Lower leg skin (tissue), 4 donors: ENCODE results near the gene PRKCG. TPM values are rescaled to one million over a fixed set of nuclear protein-coding genes. Genes with fewer than 3 reads are reported as not detected.
"Not testable (repeated sequence)": the region's sequence is repeated elsewhere in the genome, so short reads cannot be mapped to it uniquely, and the experiment has no call there.

ENCODE experiments used
- DNase-seq, 2 donors: peaks; one replicate each; pipeline ENCODE4 v3.0.0-alpha.2; 2019; ENCODE audit warnings: low spot score in 2 of 2
- H3K4me3 ChIP-seq: fragments of 200-600 bp; sonication (generic); 2 replicates; pipeline ENCODE4 v1.5.1; 2017; ENCODE audit warnings: mild to moderate bottlenecking, low read depth; ENCODE audit not compliant: poor library complexity, severe bottlenecking
- POLR2A ChIP-seq, 2 donors: fragments of 450-650 bp; IDR thresholded peaks; one replicate each; pipeline ENCODE4 v1.6.1; 2016 to 2017; ENCODE audit warnings: antibody characterized with exemption in 2 of 2, mild to moderate bottlenecking in 1 of 2, moderate library complexity in 1 of 2
- WGBS, 2 donors: methylation state at CpG; one replicate each; pipeline ENCODE4 v1.1.5; 2018; 5-methylcytosine and 5-hydroxymethylcytosine counted together
- intact Hi-C: fragments of 100-400 bp; cut with DNase I; formaldehyde crosslinking; loops from one replicate; pipeline ENCODE4 v1.15.0; 2023; ENCODE audit warnings: low total_unique reads
- total RNA-seq, 4 donors: library from RNA; depleted of rRNA; stranded (reverse); fragments of >200 nt; gene quantifications; one replicate each; pipeline ENCODE4 v1.1.0, GENCODE V29; 2016
- TF ChIP-seq, protein P1 (sequence below), 3 donors: fragments of 450-650 bp; IDR thresholded peaks; one replicate each; pipeline ENCODE4 v1.5.1; 2016; ENCODE audit warnings: antibody characterized with exemption in 3 of 3, mild to moderate bottlenecking in 3 of 3, moderate library complexity in 2 of 3

The PRKCG gene
- total RNA-seq = not detected

DNA sequence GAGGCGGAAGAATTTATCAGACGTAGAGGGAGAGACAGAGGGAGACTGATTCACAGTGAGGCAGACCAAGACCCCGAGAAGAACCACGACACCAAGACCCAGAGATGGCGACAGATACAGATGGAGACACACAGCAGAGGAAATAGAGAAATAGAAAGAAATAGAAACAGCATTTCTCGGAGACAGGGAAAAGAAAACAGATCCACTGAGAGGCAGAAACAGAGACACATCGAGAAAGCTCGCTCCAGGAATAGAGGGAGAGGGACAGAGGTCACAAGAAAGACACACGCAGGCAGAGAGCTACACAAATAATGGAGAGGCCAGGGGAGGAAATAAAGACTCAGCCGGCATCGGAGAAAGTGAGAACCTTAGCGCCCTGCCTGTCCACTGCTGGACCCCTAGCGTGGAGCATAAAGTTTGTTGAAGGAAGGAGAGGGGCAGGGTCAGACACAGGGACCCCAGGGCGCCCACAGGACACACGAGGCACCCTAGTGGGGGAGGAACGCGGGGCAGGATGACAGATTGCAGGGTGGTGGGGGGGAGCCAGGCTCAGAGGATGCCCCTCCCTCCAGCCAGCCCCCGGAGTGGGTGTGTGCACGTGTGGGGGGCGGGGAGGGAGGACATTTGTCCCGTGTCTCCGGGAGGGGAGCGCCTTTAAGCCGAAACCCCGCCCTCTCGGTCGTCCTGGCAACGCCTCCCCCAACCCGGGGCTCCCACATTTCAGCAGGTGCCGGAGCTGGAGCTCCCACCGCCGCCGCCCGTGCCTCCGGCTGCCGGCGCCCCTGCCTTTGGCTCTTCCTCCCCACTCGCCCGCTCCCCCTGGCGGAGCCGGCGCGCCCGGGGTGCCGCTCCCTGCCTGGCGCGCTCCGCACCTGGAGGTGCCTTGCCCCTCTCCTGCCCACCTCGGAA is at the start of gene PRKCG:
Gene PRKCG (plus strand): TSS at position 716 of the 909 bp plus-strand sequence. CDS start 298 bp downstream, outside the sequence.
- intact Hi-C loops = no loop called here
- WGBS, 2 donors = 2 to 3% methylated on average over 47 to 49 of the region's 49 CpGs
- TF ChIP-seq, protein P1, sequence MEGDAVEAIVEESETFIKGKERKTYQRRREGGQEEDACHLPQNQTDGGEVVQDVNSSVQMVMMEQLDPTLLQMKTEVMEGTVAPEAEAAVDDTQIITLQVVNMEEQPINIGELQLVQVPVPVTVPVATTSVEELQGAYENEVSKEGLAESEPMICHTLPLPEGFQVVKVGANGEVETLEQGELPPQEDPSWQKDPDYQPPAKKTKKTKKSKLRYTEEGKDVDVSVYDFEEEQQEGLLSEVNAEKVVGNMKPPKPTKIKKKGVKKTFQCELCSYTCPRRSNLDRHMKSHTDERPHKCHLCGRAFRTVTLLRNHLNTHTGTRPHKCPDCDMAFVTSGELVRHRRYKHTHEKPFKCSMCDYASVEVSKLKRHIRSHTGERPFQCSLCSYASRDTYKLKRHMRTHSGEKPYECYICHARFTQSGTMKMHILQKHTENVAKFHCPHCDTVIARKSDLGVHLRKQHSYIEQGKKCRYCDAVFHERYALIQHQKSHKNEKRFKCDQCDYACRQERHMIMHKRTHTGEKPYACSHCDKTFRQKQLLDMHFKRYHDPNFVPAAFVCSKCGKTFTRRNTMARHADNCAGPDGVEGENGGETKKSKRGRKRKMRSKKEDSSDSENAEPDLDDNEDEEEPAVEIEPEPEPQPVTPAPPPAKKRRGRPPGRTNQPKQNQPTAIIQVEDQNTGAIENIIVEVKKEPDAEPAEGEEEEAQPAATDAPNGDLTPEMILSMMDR (IDR thresholded peaks at IDR 0.05) = no peak
- TF ChIP-seq POLR2A (IDR thresholded peaks at IDR 0.05) = no peak
- H3K4me3 ChIP-seq = no peak within 1 kb of the TSS
- no peak for DNase-seq

DNA sequence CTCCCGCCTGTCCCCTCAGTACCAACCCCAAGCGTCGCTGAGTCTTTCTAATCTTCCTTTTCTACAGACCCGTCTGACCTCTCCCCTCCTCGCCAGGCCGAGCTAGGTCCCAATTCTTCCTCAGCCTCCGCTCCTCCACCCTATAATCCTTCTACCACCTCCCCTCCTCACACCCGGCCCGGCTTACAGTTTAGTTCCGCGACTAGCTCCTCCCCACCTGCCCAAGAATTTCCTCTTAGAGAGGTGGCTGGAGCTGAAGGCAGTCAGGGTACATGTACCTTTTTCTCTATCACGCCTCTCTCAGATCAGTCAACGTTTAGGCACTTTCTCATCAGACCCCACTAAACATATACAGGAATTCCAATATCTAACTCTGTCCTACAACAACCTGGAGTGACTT is 49.1 kb upstream of the PRKCG start:
- H3K4me3 ChIP-seq, DNase-seq, intact Hi-C loops: not testable (repeated sequence)
- WGBS, 2 donors = 22 to 33% methylated on average over 13 of the region's 13 CpGs

DNA sequence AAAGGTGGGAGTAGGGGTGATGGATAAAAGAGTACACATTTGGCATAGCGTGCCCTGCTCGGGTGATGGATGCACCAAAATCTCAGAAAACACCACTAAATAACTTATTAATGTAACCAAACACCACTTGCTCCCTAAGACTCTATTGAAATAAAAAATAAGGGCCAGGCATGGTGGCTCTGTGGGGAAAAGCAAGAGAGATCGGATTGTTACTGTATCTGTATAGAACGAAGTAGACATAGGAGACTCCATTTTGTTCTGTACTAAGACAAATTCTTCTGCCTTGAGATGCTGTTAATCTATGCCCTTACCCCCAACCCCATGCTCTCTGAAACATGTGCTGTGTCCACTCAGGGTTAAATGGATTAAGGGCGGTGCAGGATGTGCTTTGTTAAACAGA is 43.6 kb upstream of the PRKCG start:
- intact Hi-C loops, H3K4me3 ChIP-seq, DNase-seq: not testable (repeated sequence)
- WGBS, 2 donors = 68 to 71% methylated on average over 5 of the region's 5 CpGs

DNA sequence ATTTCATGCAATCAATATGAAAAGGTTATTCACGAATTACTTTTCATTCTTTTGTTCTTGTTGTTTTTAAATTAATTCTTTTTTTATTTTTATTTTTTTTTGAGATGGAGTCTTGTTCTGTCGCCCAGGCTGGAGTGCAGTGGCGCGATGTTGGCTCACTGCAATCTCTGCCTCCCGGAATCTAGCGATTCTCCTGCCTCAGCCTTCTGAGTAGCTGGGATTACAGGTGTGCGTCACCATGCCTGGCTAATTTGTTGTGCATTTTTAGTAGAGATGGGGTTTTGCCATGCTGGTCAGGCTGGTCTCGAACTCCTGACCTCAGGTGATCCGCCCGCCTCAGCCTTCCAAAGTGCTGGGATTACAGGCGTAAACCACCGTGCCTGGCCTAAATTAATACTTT is 41.8 kb upstream of the PRKCG start:
- intact Hi-C loops = loop anchor here (10.0 kb wide), 1 partner anchor 175 kb away; no protein-coding TSS in a partner anchor
- 90 to 94% methylated on average over 12 of the region's 12 CpGs for WGBS, 2 donors

DNA sequence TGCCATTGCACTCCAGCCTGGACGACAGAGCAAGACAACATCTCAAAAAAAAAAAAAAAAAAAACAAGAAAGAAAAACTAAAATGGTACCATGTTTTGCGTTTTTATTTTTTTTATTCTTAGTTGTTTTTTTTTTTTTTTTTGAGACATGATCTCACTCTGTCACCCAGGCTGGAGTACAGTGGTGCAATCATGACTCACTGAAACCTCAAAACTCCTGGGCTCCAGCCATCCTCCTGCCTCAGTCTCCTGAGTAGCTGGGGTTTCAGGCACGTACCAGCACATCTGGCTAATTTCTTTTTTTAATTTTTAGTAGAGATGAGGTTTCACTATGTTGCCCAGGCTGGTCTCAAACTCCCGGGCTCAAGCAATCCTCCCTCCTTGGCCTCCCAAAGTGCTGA is 41.1 kb upstream of the PRKCG start:
- intact Hi-C loops = loop anchor here (10.0 kb wide), 1 partner anchor 174 kb away; no protein-coding TSS in a partner anchor
- H3K4me3 ChIP-seq, DNase-seq: not testable (repeated sequence)
- WGBS, 2 donors = 64 to 76% methylated on average over 4 of the region's 4 CpGs

More for the DNA sequence above, 41.8 kb upstream of the PRKCG start:
- H3K4me3 ChIP-seq, DNase-seq: not testable (repeated sequence)

DNA sequence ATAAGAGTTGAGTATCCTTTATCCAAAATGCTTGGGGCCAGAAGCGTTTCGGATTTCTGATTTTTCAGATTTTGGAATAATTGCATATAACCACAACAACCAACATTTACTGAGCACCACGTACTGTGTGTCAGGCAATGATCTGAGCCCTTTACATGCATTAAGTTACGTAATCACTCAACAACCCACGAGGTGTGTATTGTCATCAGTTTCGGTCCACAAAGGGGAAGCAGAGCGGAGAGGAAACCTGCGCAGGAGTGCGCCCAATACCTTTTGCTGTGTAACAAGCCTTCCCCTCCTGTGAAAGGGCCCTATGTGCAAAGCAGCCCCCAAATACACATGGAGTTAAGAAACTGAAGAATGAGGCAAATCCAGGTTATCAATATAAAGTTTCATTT is 37.1 kb upstream of the PRKCG start:
- intact Hi-C loops = loop anchor here (10.0 kb wide), 1 partner anchor 170 kb away; no protein-coding TSS in a partner anchor
- no peak for TF ChIP-seq POLR2A (IDR thresholded peaks at IDR 0.05)
- TF ChIP-seq, protein P1 (IDR thresholded peaks at IDR 0.05) = no peak
- 84 to 87% methylated on average over 9 of the region's 9 CpGs for WGBS, 2 donors
- DNase-seq = no peak
- no peak overlapping the region for H3K4me3 ChIP-seq

DNA sequence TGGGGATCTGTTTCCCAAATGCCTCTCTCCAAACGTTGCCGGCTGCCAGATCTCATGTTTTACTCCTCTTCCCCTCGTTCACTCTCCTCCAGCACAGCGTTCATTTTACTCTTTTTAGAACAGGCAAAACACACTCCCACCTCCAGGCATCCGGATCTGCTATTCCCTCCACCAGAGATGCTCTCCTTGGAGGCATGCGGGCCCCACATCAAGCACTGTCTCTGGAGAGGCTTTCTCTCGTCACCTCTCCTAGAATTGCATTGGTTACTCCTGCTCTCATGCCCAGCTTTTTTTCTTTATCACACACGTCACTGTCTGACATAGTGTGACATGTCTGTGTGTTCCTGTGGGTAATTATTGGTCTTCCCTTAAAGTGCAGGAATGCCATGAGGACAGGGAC is 34.4 kb upstream of the PRKCG start:
- intact Hi-C loops = loop anchor here (10.0 kb wide), 1 partner anchor 167 kb away; no protein-coding TSS in a partner anchor
- no peak overlapping the region for H3K4me3 ChIP-seq
- TF ChIP-seq POLR2A (IDR thresholded peaks at IDR 0.05) = no peak
- TF ChIP-seq, protein P1 (IDR thresholded peaks at IDR 0.05) = no peak
- no peak for DNase-seq
- 46 to 49% methylated on average over 8 of the region's 8 CpGs for WGBS, 2 donors
